ENCODE measurements around the gene PSRC1. TPM values are rescaled to one million over a fixed set of nuclear protein-coding genes. Genes with fewer than 3 reads are reported as not detected.
A peak's percentile ranks its signal among the peaks of the same experiment; 100 is the strongest.

PSRC1 gene
- total RNA-seq, 1 donor from 2014 or later: 17.6 TPM

GRCh38 chr1:109272831-109273547, 10.0 kb downstream of the PSRC1 start:
- Mint-ChIP-seq H3K36me3 (peaks cover 11% of the 10 kb centered on the region), H3K9me3 (no peaks in the 10 kb centered on the region), H3K27ac (no peak overlapping the region), H3K27me3 (ENCODE audit: low read depth) (no peaks in the 10 kb centered on the region), H3K4me3 (no peak overlapping the region), H3K4me1 (peaks cover 41% of the 10 kb centered on the region)
- no peak for DNase-seq (ENCODE audit: low spot score in 2 of 2, unreplicated experiment in 2 of 2)
- TF ChIP-seq CTCF (IDR thresholded peaks at IDR 0.05; ENCODE audit: unreplicated experiment): no peak

GRCh38 chr1:109272021-109272799, 10.7 kb downstream of the PSRC1 start:
- Mint-ChIP-seq H3K9me3 (no peaks in the 10 kb centered on the region), H3K4me3 (no peak overlapping the region), H3K36me3 (peaks cover 11% of the 10 kb centered on the region), H3K27ac (peak overlapping the region; percentile 34), H3K4me1 (peaks cover 37% of the 10 kb centered on the region), H3K27me3 (ENCODE audit: low read depth) (no peaks in the 10 kb centered on the region)
- no peak for TF ChIP-seq CTCF (IDR thresholded peaks at IDR 0.05; ENCODE audit: unreplicated experiment)
- no peak for DNase-seq (ENCODE audit: low spot score in 2 of 2, unreplicated experiment in 2 of 2)

- Mint-ChIP-seq H3K4me1 (peaks cover 35% of the 10 kb centered on the region), H3K9me3 (no peaks in the 10 kb centered on the region), H3K27me3 (ENCODE audit: low read depth) (no peaks in the 10 kb centered on the region), H3K27ac (no peak overlapping the region), H3K4me3 (no peak overlapping the region), H3K36me3 (peaks cover 11% of the 10 kb centered on the region)
- no peak for TF ChIP-seq CTCF (IDR thresholded peaks at IDR 0.05; ENCODE audit: unreplicated experiment)
- DNase-seq (ENCODE audit: low spot score in 2 of 2, unreplicated experiment in 2 of 2): no peak
Measured at GRCh38 chr1:109271458-109271857, 11.5 kb downstream of the PSRC1 start.

GRCh38 chr1:109270623-109271317, 12.2 kb downstream of the PSRC1 start:
- Mint-ChIP-seq H3K36me3 (peaks cover 11% of the 10 kb centered on the region), H3K9me3 (no peaks in the 10 kb centered on the region), H3K4me1 (peaks cover 32% of the 10 kb centered on the region), H3K27ac (no peak overlapping the region), H3K4me3 (no peak overlapping the region), H3K27me3 (ENCODE audit: low read depth) (no peaks in the 10 kb centered on the region)
- no peak for DNase-seq (ENCODE audit: low spot score in 2 of 2, unreplicated experiment in 2 of 2)
- TF ChIP-seq CTCF (IDR thresholded peaks at IDR 0.05; ENCODE audit: unreplicated experiment): no peak

GRCh38 chr1:109269981-109270622, 12.8 kb downstream of the PSRC1 start:
- no peak for DNase-seq (ENCODE audit: low spot score in 2 of 2, unreplicated experiment in 2 of 2)

More at GRCh38 chr1:109269981-109270622, 12.8 kb downstream of the PSRC1 start:
- H3K9me3 Mint-ChIP-seq: no peaks in the 10 kb centered on the region
- H3K4me3 Mint-ChIP-seq: no peak overlapping the region
- peaks cover 25% of the 10 kb centered on the region for H3K4me1 Mint-ChIP-seq
- peaks cover 11% of the 10 kb centered on the region for H3K36me3 Mint-ChIP-seq
- H3K27me3 Mint-ChIP-seq (ENCODE audit: low read depth): no peaks in the 10 kb centered on the region
- no peak for TF ChIP-seq CTCF (IDR thresholded peaks at IDR 0.05; ENCODE audit: unreplicated experiment)
- no peak overlapping the region for H3K27ac Mint-ChIP-seq

Data from mesothelial cell of epicardium (in vitro differentiated cells).